Measurements from ENCODE around the gene RAPGEFL1.

DNA sequence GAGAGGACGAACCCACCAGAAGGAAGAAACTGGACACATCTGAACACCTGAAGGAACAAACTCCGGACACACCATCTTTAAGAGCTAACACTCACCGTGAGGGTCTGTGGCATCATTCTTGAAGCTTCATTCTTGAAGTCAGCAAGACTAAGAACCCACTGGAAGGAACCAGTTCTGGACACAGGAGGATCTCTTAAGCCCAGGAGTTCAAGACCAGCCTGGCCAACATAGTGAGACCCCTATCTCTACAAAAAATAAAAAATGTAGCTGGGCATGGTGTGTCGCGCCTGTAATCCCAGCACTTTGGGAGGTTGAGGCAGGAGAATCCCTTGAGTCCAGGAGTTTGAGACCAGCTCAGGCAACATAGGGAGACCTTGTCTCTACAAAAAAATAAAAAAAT lies 21.3 kb downstream of the RAPGEFL1 start:
- TF ChIP-seq POLR2A (IDR thresholded peaks at IDR 0.05) (no peak), POLR2AphosphoS5 (IDR thresholded peaks at IDR 0.05) (no peak)
- TF ChIP-seq, protein P1, sequence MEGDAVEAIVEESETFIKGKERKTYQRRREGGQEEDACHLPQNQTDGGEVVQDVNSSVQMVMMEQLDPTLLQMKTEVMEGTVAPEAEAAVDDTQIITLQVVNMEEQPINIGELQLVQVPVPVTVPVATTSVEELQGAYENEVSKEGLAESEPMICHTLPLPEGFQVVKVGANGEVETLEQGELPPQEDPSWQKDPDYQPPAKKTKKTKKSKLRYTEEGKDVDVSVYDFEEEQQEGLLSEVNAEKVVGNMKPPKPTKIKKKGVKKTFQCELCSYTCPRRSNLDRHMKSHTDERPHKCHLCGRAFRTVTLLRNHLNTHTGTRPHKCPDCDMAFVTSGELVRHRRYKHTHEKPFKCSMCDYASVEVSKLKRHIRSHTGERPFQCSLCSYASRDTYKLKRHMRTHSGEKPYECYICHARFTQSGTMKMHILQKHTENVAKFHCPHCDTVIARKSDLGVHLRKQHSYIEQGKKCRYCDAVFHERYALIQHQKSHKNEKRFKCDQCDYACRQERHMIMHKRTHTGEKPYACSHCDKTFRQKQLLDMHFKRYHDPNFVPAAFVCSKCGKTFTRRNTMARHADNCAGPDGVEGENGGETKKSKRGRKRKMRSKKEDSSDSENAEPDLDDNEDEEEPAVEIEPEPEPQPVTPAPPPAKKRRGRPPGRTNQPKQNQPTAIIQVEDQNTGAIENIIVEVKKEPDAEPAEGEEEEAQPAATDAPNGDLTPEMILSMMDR (IDR thresholded peaks at IDR 0.05): no peak
